ENCODE measurements around the gene PTPRK.

- TF ChIP-seq EZH2phosphoT487 (IDR thresholded peaks at IDR 0.05; ENCODE audit: borderline replicate concordance, low read depth, low read length), result no peak
- TF ChIP-seq CTCF (conservative IDR thresholded peaks at IDR 0.05; ENCODE audit: low read length), result no peak
These were observed 22.2 kb downstream of the PTPRK start for GRCh38 chr6:128498234-128498633.
